Gastroesophageal sphincter (tissue), 4 donors: ENCODE measurements around the gene MVB12B. TPM values are rescaled to one million over a fixed set of nuclear protein-coding genes. Genes with fewer than 3 reads are reported as not detected.

Source experiments
- ATAC-seq: fragments of 150-250 bp; one replicate; pipeline ENCODE4 v1.9.1; 2016; ENCODE audit warnings: mild to moderate bottlenecking, moderate library complexity
- H3K27ac ChIP-seq, 4 donors: fragments of 200-600 bp; sonication (generic) in 3 of 4; 1 replicate in 3 of 4; 2 replicates in 1 of 4; pipeline ENCODE4 v1.5.1; 2016 to 2019
- H3K27me3 ChIP-seq: fragments of 200-600 bp; sonication (generic); one replicate; pipeline ENCODE4 v1.5.1; 2019
- H3K36me3 ChIP-seq, 2 donors: fragments of 200-600 bp; sonication (generic); one replicate each; pipeline ENCODE4 v1.5.1; 2019; ENCODE audit warnings: control low read depth in 1 of 2
- H3K4me1 ChIP-seq, 3 donors: fragments of 200-600 bp; sonication (generic); 1 replicate in 2 of 3; 2 replicates in 1 of 3; pipeline ENCODE4 v1.5.1; 2016 to 2019; ENCODE audit warnings: control low read depth in 2 of 3
- H3K4me3 ChIP-seq, 2 donors: fragments of 200-600 bp; sonication (generic); one replicate each; pipeline ENCODE4 v1.5.1; 2019; ENCODE audit warnings: mild to moderate bottlenecking in 1 of 2, moderate library complexity in 1 of 2
- H3K9me3 ChIP-seq, 3 donors: fragments of 200-600 bp; sonication (generic); one replicate each; pipeline ENCODE4 v1.5.1; 2017 to 2019; ENCODE audit warnings: control low read depth in 2 of 3
- EP300 ChIP-seq: sonication (generic); formaldehyde crosslinking; IDR thresholded peaks from one replicate; pipeline ENCODE4 v1.6.1; 2017; ENCODE audit warnings: antibody characterized with exemption, mild to moderate bottlenecking
- POLR2A ChIP-seq, 2 donors: fragments of 450-650 bp; IDR thresholded peaks; one replicate each; pipeline ENCODE4 v1.6.1; 2017; ENCODE audit warnings: antibody characterized with exemption in 2 of 2, mild to moderate bottlenecking in 2 of 2, moderate library complexity in 1 of 2
- POLR2AphosphoS5 ChIP-seq: sonication (generic); formaldehyde crosslinking; IDR thresholded peaks from one replicate; pipeline ENCODE4 v1.6.1; 2017; ENCODE audit warnings: antibody characterized with exemption
- WGBS, 2 donors: methylation state at CpG; one replicate each; pipeline ENCODE4 v1.1.5; 2018; ENCODE audit warnings: low coverage in 1 of 2; 5-methylcytosine and 5-hydroxymethylcytosine counted together
- total RNA-seq, 4 donors: library from RNA; depleted of rRNA; stranded (reverse); fragments of >200 nt; gene quantifications; one replicate each; pipeline ENCODE4 v1.1.0, GENCODE V29; 2016
- TF ChIP-seq, protein P1 (sequence below), 4 experiments: fragments of 200-600 bp in 2 of 4; fragments of 450-650 bp in 2 of 4; sonication (generic) in 1 of 4; IDR thresholded peaks; one replicate each; pipeline ENCODE4 v1.5.1; 2017 to 2019; ENCODE audit warnings: antibody characterized with exemption in 4 of 4, mild to moderate bottlenecking in 2 of 4, moderate library complexity in 2 of 4

MVB12B gene
- total RNA-seq, 4 donors from 2014 or later, result 12.0 to 25.2 (median 15.9) TPM

GRCh38 chr9:126347093-126347492, 20.5 kb downstream of the MVB12B start:
- peaks cover 0 to 25% (median 0%) of the 10 kb centered on the region in 3 donors for H3K4me1 ChIP-seq
- H3K27ac ChIP-seq, result peak overlapping the region in 3 of 4 donors; percentile 49 to 62 (median 50)

DNA sequence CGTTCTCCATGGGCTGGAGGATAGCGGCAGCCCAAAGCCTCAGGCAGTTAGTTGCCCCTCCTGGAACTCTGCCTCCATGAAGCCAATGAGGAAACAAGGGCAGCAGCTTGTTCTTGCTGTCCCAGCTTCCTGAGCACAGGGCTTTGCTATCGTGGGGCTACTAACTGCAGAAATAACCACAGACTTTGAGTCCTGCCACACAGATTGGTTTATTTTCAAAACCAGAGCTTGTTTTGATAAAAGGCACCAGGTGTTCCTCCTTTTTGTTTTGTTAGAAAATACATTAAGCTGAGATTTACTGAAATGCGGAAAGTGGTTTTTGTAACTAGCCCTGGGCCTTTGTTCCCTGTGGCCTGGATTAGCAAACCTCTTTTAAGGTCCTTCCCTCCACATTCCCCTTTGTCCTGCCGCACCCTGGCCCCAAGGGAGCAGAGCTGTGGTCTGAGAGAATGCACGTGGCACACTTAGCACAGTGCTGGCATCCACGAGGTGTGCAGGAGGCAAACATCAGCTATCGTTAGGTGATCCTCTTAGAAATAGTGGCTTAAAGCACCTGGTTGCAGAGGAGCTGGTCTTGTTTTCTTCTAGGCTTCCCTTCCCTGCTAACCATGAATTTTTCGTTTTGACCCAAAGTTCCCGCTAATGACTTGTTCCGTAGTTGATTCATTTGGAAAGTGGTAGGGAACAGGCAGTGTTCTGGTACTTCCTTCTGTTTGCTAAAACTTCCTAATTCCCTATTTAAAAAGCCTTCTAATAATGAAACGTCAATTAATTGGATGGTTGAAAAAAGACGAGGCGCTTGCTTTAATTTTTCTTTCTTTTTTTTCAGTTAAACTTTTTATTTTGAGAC, 21.5 kb downstream of the MVB12B start:
- no peak for ATAC-seq
- peaks cover 0 to 14% (median 0%) of the 10 kb centered on the region in 3 donors for H3K9me3 ChIP-seq
- peaks cover 0 to 30% of the 10 kb centered on the region in 2 donors for H3K36me3 ChIP-seq
- H3K4me3 ChIP-seq, result no peak overlapping the region
- H3K27me3 ChIP-seq, result no peaks in the 10 kb centered on the region
- peak overlapping the region in 3 of 4 donors; percentile 49 to 62 (median 50) for H3K27ac ChIP-seq
- 62 to 64% methylated on average over 5 to 13 of the region's 14 CpGs for whole genome bisulfite sequencing, 2 donors
- TF ChIP-seq POLR2AphosphoS5 (no peak), EP300 (no peak), POLR2A (IDR thresholded peaks at IDR 0.05) (no peak)
- TF ChIP-seq, protein P1, sequence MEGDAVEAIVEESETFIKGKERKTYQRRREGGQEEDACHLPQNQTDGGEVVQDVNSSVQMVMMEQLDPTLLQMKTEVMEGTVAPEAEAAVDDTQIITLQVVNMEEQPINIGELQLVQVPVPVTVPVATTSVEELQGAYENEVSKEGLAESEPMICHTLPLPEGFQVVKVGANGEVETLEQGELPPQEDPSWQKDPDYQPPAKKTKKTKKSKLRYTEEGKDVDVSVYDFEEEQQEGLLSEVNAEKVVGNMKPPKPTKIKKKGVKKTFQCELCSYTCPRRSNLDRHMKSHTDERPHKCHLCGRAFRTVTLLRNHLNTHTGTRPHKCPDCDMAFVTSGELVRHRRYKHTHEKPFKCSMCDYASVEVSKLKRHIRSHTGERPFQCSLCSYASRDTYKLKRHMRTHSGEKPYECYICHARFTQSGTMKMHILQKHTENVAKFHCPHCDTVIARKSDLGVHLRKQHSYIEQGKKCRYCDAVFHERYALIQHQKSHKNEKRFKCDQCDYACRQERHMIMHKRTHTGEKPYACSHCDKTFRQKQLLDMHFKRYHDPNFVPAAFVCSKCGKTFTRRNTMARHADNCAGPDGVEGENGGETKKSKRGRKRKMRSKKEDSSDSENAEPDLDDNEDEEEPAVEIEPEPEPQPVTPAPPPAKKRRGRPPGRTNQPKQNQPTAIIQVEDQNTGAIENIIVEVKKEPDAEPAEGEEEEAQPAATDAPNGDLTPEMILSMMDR (IDR thresholded peaks at IDR 0.05), result no peak
- peaks cover 0 to 24% (median 0%) of the 10 kb centered on the region in 3 donors for H3K4me1 ChIP-seq

More at GRCh38 chr9:126347093-126347492, 20.5 kb downstream of the MVB12B start:
- Histone ChIP-seq H3K9me3 (peaks cover 0 to 14% (median 0%) of the 10 kb centered on the region in 3 donors), H3K27me3 (no peaks in the 10 kb centered on the region), H3K36me3 (peaks cover 0 to 41% of the 10 kb centered on the region in 2 donors), H3K4me3 (no peak overlapping the region)
- peak; percentile 22 for ATAC-seq
- TF ChIP-seq EP300 (no peak), POLR2AphosphoS5 (no peak), POLR2A (IDR thresholded peaks at IDR 0.05) (no peak)
- TF ChIP-seq, protein P1 (IDR thresholded peaks at IDR 0.05), result no peak
- WGBS, 2 donors, result 72 to 80% methylated on average over 4 of the region's 5 CpGs

GRCh38 chr9:126348911-126349550, 22.4 kb downstream of the MVB12B start:
- Histone ChIP-seq H3K27me3 (no peaks in the 10 kb centered on the region), H3K36me3 (peaks cover 0 to 24% of the 10 kb centered on the region in 2 donors), H3K4me3 (no peak overlapping the region), H3K9me3 (peaks cover 0 to 14% (median 0%) of the 10 kb centered on the region in 3 donors), H3K27ac (peak overlapping the region in 3 of 4 donors; percentile 1 to 54 (median 25)), H3K4me1 (peaks cover 0 to 23% (median 0%) of the 10 kb centered on the region in 3 donors)
- TF ChIP-seq EP300 (no peak), POLR2AphosphoS5 (no peak), POLR2A (IDR thresholded peaks at IDR 0.05) (no peak)
- TF ChIP-seq, protein P1 (IDR thresholded peaks at IDR 0.05), result no peak
- WGBS, 2 donors, result 40 to 75% methylated on average over 1 to 7 of the region's 7 CpGs
- ATAC-seq, result no peak

- H3K4me1 ChIP-seq, result peaks cover 0 to 19% (median 0%) of the 10 kb centered on the region in 3 donors
- no peaks in the 10 kb centered on the region for H3K27me3 ChIP-seq
- peaks cover 0 to 14% (median 0%) of the 10 kb centered on the region in 3 donors for H3K9me3 ChIP-seq
- peaks cover 0 to 5% of the 10 kb centered on the region in 2 donors for H3K36me3 ChIP-seq
- no peak for ATAC-seq
- no peak overlapping the region for H3K27ac ChIP-seq
- 87 to 92% methylated on average over 8 to 10 of the region's 12 CpGs for WGBS, 2 donors
- TF ChIP-seq, protein P1 (IDR thresholded peaks at IDR 0.05), result no peak
- TF ChIP-seq POLR2A (IDR thresholded peaks at IDR 0.05) (no peak), EP300 (no peak), POLR2AphosphoS5 (no peak)
- H3K4me3 ChIP-seq, result no peak overlapping the region
Measured at GRCh38 chr9:126354887-126355770, 28.5 kb downstream of the MVB12B start.
